Measurements from ENCODE around the gene SV2B.

Gene SV2B

GRCh38 chr15:91102546-91103330, 2.7 kb downstream of the SV2B start:
- no peak for DNase-seq

DNA sequence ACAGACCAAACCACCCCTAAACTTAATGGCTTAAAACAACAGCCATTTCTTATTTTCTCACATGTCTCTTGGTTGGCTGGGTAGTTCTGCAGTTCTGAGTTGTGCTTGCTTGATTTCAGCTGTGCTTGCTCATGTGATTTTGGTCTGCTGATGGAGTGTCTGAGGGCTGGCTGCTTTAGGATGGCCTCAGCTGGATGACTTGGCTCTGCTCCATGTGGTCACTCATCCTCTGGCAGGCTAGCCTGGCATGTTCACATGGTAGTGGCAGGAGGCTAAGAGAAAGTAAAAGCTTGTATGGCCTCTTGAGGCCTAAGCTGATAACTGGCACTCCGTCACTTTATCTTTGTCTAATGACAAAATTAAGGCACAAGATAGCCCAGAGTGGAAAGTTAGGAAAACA, 4.1 kb downstream of the SV2B start:
- DNase-seq: no peak

GRCh38 chr15:91108421-91108820, 8.4 kb downstream of the SV2B start:
- DNase-seq: no peak

DNA sequence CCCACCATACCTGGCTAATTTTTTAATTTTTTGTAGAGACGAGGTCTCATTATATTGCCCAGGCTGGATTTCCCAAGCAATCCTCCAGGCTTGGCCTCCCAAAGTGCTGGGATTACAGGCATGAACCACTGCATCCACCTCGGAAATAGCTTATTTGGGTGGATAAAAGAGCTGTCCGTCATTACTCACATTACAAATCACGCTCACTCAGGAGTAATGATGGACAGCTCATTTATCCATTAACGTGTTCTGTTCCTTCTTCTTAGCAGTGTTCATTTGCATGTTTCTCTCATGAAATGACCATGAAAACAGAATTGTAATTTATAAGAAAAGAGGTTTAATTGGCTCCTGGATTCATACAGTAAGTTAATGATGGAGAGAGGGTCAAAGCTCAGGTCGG, 9.8 kb downstream of the SV2B start:
- DNase-seq: no peak

DNA sequence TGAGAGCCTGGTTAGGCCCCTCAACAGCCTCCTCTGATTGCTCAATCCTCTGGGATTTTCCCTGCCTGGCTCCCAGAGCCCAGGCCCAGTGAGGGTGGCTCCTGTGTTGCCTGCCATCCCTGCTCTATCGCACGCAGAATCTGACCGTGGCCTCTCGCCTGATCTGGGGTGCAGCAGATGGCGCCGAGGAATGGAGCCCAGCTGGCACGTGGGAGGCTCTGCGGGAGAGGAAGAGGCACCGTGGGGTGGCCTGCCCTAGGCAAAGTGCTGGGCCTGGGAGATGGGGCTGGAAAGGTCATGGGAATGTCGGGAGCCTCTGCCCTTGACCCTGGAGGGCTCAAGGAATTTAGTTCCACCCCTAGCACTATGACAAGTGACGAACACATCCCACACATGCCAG, 10.3 kb downstream of the SV2B start:
- DNase-seq: peak; percentile 38

DNA sequence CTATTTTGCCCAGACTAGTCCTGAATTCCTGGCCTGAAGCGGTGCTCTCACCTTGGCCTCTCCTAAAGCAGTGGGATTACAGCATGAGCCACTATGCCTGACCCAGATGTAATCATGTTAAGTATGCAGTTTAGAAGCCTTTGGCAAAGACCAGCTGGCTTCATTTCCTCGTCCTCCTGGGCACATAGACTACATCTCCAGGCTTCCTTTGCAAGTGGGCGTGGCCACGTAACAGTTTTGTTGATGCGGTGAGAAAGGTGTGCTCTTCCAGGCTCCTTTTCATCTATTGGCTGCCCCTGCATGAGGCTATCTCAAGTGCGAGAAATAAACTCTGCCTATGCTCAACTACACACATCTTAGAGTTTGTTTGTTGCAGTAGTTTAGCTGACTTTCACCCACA, 13.0 kb downstream of the SV2B start:
- no peak for DNase-seq

DNA sequence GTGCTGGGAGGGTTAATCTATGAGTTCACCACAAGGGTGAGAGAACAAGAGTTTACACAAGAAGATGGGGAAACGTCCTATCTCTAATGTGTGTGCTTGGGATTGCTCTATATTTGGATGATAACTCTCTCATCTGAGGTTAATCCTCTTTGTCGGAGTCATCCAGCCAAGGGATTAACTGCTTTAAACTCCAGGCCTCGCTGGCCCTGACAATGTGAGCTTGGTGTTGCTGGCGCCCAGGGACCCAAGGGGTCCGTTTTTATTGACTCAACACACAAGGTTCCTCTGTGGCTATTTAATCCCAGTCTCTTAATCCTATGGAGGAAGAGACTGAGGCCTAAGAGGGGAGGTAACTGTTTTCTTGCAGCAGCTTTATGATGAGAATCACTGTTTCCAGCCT, 14.2 kb downstream of the SV2B start:
- no peak for DNase-seq

GRCh38 chr15:91116113-91117067, 16.3 kb downstream of the SV2B start:
- DNase-seq: peak; percentile 17

- no peak for DNase-seq
These were observed 17.3 kb downstream of the SV2B start for GRCh38 chr15:91117375-91117774.

DNA sequence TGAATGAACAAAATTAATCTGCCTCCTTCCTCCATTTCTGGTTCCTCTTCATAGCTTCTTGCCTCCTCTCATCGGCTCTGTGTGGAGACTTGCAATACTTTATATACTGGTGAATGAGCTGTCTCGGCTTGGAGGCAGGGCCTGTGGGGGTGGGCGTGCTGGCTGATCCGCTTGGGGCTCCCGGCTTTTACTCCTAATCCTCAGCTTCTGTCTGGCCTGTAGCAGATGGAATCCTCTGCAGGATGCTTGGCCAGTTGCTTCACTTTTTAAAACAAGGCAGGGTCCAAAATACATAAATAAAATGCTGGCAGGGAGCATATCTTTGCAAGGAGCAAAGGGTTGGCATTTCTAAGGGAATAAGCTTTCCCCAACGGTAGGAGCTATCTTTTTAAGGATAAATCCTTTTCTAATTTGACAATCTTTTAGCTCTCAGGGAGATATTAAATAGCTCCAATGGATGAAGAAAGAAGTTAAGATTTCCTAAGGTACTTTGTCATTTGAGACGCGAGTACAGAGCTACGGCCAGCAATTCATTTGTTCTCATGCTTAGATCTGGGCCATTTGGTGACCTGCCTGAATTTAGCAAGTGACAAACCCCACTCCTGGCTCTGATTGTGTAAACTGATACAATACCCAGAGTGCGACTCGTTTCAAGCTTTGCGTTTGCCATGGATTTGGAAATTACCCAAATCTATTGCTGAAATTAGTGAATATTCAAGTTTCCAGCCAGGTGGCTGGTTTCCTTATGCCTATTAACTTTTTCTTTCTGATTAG, 18.9 kb downstream of the SV2B start:
- no peak for DNase-seq

- DNase-seq: peak; percentile 18
These were observed 22.2 kb downstream of the SV2B start for GRCh38 chr15:91122296-91122695.

- DNase-seq: peak; percentile 62
These were observed 24.1 kb downstream of the SV2B start for GRCh38 chr15:91124132-91124531.

DNA sequence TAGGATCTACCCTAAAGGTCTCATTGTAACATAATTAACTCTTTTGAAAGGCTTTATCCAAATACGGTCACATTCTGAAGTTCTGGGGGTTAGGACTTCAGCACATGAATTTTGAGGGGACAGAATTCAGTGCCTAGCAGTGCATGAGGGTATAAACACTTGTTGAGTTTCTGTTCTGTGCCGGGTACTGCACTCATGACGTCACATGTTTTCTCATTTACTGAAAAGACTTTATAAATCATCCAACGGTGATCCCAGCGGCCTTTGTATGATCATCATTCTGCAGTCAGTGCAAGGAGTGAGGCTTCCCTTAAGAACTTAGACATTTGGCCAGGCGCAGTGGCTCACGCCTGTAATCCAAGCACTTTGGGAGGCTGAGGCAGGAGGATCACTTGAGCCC, 25.1 kb downstream of the SV2B start:
- DNase-seq: no peak

- no peak for DNase-seq
These were observed 26.0 kb downstream of the SV2B start for GRCh38 chr15:91126080-91126479.

- no peak for DNase-seq
These were observed 27.3 kb downstream of the SV2B start for GRCh38 chr15:91127236-91127955.

- DNase-seq: no peak
These were observed 28.0 kb downstream of the SV2B start for GRCh38 chr15:91128016-91128415.

DNA sequence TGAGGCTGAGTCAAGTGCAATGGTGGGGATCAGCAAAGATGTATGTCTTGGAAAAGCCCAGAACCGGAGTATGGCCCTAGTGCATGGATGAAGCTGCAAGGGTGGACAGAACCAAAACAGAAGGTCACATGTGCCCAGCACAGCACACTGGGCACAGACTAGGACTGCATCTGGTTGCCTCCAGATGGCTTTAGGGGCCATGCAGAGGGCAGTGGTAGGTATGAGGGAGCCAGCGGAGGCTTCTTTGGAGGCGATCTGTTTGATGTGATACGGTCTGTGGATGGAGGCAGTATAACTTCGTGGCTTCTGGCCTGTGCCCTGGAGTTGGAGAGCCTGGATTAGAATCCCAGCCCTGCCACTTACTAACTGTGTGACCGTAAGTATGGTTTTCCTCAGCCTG, 29.4 kb downstream of the SV2B start:
- no peak for DNase-seq

DNA sequence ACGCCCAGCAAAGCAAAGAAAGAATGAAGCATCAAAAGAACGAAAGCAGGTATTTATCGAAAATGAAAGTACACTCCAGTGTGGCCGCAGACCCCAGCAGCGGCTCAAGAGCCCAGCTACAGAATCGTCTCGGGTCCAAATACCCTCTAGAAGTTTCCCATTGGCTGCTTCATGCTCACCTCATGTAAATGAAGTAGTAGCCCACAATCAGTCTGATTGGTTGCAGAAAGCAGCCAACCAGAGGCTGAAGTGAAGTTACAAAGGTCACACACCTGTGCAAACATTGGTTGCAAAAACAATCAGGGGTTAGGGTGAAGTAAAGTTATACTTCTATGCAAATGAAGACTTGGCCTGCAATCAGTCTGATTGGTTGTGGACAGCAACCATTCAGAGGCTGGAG, 32.0 kb downstream of the SV2B start:
- no peak for DNase-seq

- DNase-seq: no peak
These were observed 33.5 kb downstream of the SV2B start for GRCh38 chr15:91133511-91133910.

GRCh38 chr15:91135201-91136130, 35.4 kb downstream of the SV2B start:
- no peak for DNase-seq

GRCh38 chr15:91136386-91136923, 36.4 kb downstream of the SV2B start:
- no peak for DNase-seq

Measured in NCI-H2171 treated with DMSO at 0.1 percent for 48 hours (cell line).